Bronchial epithelial cell (primary cell): Measurements from ENCODE around the gene LRRC3. TPM values are rescaled to one million over a fixed set of nuclear protein-coding genes. Genes with fewer than 3 reads are reported as not detected.

Experiments
- DNase-seq: peaks from one replicate; pipeline ENCODE4 v3.0.0-alpha.2; 2010; ENCODE audit warnings: low read depth
- FAIRE-seq: peaks from 2 replicates; lab custom pipeline; 2011; peaks lifted over from hg19 to GRCh38; lab: Jason Lieb, UNC
- H3K27me3 ChIP-seq: 2 replicates; pipeline ENCODE4 v1.5.1; 2011; ENCODE audit warnings: low read length; ENCODE audit not compliant: control insufficient read depth, insufficient read depth
- H3K36me3 ChIP-seq: 2 replicates; pipeline ENCODE4 v1.5.1; 2011; ENCODE audit warnings: low read length; ENCODE audit not compliant: control insufficient read depth, insufficient read depth
- H3K4me3 ChIP-seq: 2 replicates; pipeline ENCODE4 v1.5.1; 2011; ENCODE audit warnings: mild to moderate bottlenecking, low read depth, low read length, control low read depth
- CTCF ChIP-seq: IDR thresholded peaks from 2 replicates; pipeline ENCODE4 v1.5.1; 2011; ENCODE audit warnings: mild to moderate bottlenecking, moderate library complexity, low read length, control low read depth, inconsistent platforms; ENCODE audit not compliant: insufficient read depth, severe bottlenecking
- total RNA-seq: library from RNA; depleted of rRNA; stranded (reverse); fragments of >200 nt; gene quantifications from 2 replicates; pipeline ENCODE4 v1.2.1, GENCODE V29; 2014

The LRRC3 gene
- total RNA-seq, 1 donor from 2014 or later, result under 0.01 TPM

DNA sequence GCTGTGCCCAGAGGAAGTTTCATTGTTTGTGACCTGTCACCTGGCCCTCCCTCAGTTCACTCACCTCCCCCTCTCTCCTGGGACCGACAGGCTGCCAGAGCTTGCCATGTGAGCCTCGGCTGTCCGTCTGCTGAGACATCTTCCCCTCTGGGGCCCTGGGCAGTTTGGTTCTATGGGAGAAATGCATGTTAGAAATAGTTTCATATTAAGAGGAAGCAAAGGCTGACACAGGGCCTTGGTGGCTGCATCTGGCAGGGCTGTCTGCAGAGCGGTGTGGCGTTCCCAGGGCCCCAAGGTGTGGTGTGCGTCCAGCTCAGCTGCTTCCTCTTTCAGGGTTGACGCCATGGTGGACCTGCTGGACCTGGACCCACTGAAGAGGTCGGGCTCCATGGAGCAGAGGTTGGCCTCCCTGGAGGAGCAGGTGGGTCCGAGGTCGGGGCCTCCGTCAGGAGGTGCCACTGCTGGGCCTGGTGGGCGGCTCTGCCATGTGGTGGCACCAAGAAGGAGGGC, 31.9 kb upstream of the LRRC3 start:
- no peak for FAIRE-seq
- DNase-seq, result no peak
- TF ChIP-seq CTCF, result no peak
- no peaks in the 10 kb centered on the region for H3K36me3 ChIP-seq
- no peaks in the 10 kb centered on the region for H3K27me3 ChIP-seq
- H3K4me3 ChIP-seq, result no peak overlapping the region

DNA sequence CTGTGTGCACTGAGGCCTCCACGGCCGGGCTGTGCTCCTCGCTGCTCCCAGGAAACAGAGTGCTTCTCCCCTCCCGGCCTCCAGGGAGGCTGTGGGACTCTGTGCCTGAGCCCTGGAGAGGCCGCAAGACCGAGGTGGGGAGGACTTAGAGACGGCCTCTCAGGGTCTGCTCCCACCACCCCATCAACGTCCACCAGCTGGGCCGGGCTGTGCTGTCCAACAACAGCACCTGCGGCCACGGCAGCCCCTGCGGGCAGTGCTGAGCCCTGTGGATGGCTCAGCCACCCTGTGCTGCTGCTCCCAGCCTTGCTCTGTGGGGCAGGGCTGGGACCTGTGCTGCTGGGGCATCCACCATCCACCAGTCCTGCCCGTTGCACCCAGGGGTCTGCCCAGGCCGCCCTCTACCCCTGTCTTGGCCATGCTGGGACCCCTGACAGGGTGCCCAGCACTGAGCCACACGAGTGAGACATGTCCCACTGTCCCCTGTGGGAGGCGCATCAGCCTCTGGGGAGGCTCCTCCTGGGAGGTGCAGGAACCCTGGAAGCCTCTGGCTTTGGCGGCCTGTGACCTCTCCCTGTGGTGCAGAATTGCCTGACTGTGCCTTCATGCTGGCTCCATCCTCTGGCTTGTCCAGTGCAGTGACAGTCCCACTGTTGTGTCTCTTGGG, 31.2 kb upstream of the LRRC3 start:
- no peaks in the 10 kb centered on the region for H3K27me3 ChIP-seq
- FAIRE-seq (no peak), DNase-seq (no peak)
- no peak overlapping the region for H3K4me3 ChIP-seq
- no peak for TF ChIP-seq CTCF
- no peaks in the 10 kb centered on the region for H3K36me3 ChIP-seq

- FAIRE-seq, result no peak
- no peak for TF ChIP-seq CTCF
- no peak overlapping the region for H3K4me3 ChIP-seq
- DNase-seq, result no peak
- no peaks in the 10 kb centered on the region for H3K36me3 ChIP-seq
- no peaks in the 10 kb centered on the region for H3K27me3 ChIP-seq
These were observed 30.6 kb upstream of the LRRC3 start for GRCh38 chr21:44424608-44425306.

GRCh38 chr21:44425307-44425894, 29.9 kb upstream of the LRRC3 start:
- Histone ChIP-seq H3K27me3 (no peaks in the 10 kb centered on the region), H3K36me3 (no peaks in the 10 kb centered on the region), H3K4me3 (no peak overlapping the region)
- no peak for TF ChIP-seq CTCF
- FAIRE-seq (no peak), DNase-seq (no peak)

DNA sequence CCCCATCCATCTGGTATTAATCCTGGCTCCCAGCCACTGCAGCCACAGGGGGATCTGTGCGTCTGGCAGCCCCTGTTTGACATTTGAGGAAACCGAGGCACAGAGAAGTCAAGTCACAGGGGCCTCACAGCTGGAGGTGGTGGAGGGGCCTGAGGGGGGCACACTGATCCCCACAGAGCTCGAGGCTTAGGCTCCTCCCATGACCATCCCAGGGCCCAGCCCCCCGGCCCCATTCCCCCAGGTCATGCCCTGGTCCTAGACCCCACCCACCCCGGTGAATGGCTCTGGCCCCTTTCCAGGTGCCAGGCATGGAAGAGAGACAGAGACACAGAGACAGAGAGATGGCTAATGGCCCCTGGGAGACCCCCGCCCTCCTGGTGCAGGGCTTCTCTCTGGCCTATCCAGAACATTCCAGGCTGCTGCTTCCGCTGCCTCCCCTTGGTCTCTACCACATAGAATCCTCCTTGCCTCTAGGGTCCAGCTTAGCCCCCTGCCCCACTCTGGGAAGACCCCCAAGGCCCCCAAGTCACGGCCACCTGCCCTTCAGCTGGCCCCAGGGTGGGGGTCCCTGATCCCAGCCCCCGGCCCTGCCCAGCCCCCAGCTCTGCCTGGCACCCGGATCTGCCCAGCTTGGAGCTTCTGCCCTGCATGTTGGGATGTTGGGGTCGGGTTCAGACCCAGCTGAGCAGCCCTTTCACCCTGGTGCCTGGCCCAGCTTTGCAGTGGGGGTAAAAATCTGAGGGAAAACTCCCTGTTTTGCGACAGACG, 29.2 kb upstream of the LRRC3 start:
- Histone ChIP-seq H3K36me3 (no peaks in the 10 kb centered on the region), H3K4me3 (no peak overlapping the region), H3K27me3 (no peaks in the 10 kb centered on the region)
- no peak for DNase-seq
- no peak for TF ChIP-seq CTCF
- FAIRE-seq, result no peak
